MG63 (cell line): ENCODE data around the gene AOPEP. TPM values are rescaled to one million over a fixed set of nuclear protein-coding genes. Genes with fewer than 3 reads are reported as not detected.
A peak's percentile ranks its signal among the peaks of the same experiment; 100 is the strongest.
"Not testable (repeated sequence)": the region's sequence is repeated elsewhere in the genome, so short reads cannot be mapped to it uniquely, and the experiment has no call there.

ENCODE experiments used
- DNase-seq: peaks from one replicate; pipeline ENCODE4 v3.0.0-alpha.2; 2020
- H3K27me3 ChIP-seq: fragments of 250-450 bp; sonication (Bioruptor Pico); 2 replicates; pipeline ENCODE4 v1.5.1; 2020; ENCODE audit warnings: mild to moderate bottlenecking, moderate library complexity
- H3K36me3 ChIP-seq: fragments of 250-450 bp; sonication (Bioruptor Pico); 2 replicates; pipeline ENCODE4 v1.5.1; 2020; ENCODE audit warnings: mild to moderate bottlenecking, moderate library complexity
- H3K4me3 ChIP-seq: fragments of 250-450 bp; sonication (Bioruptor Pico); 2 replicates; pipeline ENCODE4 v1.5.1; 2020; ENCODE audit warnings: mild to moderate bottlenecking, moderate library complexity
- H3K9me3 ChIP-seq: fragments of 250-450 bp; sonication (Bioruptor Pico); 2 replicates; pipeline ENCODE4 v1.5.1; 2020; ENCODE audit warnings: mild to moderate bottlenecking, moderate library complexity
- total RNA-seq: library from RNA; depleted of rRNA; stranded (reverse); fragments of >200 nt; shearing (Covaris generic); gene quantifications from 2 replicates; pipeline ENCODE4 v1.2.3, GENCODE V29; 2014; ENCODE audit warnings: low replicate concordance

Gene AOPEP
- total RNA-seq, 1 experiment from 2014 or later, result 91.4 TPM

DNA sequence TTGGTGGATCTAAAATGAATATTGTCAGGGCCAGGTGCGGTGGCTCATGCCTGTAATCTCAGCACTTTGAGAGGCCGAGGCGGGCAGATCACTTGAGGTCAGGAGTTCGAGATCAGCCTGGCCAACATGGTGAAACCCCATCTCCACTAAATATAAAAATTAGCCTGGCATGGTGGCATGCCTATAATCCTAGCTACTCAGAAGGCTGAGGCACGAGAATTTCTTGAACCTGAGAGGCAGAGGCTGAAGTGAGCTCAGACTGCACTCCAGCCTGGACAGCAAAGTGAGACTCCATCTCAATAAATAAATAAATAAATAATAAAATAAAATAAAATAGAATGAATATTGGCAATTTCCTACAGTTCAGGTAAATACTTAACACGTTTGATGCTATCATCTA lies 213.8 kb downstream of the AOPEP start:
- not testable (repeated sequence) for H3K4me3 ChIP-seq, H3K27me3 ChIP-seq, DNase-seq, H3K36me3 ChIP-seq, H3K9me3 ChIP-seq

DNA sequence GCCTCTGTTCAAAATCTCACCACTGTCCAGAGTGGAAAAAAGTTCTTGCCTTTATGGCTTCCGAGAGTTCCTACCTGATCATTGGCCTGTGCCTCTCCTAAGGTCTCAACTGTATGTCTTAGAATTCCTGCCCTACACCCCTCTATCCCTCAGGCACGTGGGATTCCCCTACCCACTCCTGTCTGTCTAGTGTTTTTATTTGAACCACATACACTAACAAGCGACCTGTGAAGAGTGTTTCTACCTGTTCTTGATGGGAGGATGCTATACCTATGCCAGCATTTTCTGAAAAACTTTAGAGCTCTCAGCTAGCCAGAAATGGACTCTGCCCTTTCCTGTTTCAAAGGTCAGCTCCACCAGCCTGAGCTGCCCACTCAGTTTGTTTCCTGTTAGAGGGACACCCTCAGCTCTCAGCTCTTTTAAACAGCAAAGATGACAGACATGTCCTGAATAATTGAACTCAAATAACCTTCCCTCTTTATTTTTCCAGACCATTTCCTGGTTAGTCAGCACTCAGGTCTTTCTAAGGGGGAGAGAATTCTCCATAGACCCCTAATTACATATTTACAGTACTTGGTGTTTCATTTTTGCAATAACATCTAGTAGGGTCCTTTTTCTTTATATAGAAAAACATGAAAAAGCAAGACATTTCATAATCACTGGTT lies 214.8 kb downstream of the AOPEP start:
- Histone ChIP-seq H3K27me3 (no peaks in the 10 kb centered on the region), H3K9me3 (no peaks in the 10 kb centered on the region), H3K4me3 (no peak overlapping the region), H3K36me3 (peaks cover 7% of the 10 kb centered on the region; the same call in 1 of the 2 replicates)
- DNase-seq, result no peak

DNA sequence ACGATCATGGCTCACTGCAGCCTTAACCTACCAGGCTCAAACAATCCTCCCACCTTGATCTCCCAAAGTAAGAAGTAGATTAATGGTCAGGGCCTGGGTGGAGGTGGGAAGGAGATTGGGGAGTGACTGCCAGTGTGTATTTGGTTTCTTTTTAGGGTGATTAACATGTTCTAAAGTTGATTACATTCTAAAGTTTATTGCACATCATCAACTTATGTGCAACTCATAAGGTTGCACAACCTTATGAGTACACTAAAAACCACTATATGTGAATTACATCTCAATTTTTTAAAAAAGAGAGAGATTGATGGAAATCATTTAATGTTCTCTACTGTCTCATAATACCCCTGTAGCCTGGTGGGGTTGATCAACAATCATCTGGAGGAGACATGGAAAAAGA lies 218.1 kb downstream of the AOPEP start:
- DNase-seq, result no peak
- H3K9me3 ChIP-seq, result no peaks in the 10 kb centered on the region

GRCh38 chr9:94945197-94946144 lies 219.0 kb downstream of the AOPEP start:
- Histone ChIP-seq H3K4me3 (no peak overlapping the region), H3K27me3 (no peaks in the 10 kb centered on the region), H3K36me3 (no peaks in the 10 kb centered on the region; the same call in 1 of the 2 replicates), H3K9me3 (no peaks in the 10 kb centered on the region)
- DNase-seq, result peak; percentile 86

More for the DNA sequence above, 218.1 kb downstream of the AOPEP start:
- no peaks in the 10 kb centered on the region; the same call in 1 of the 2 replicates for H3K36me3 ChIP-seq
- no peak overlapping the region for H3K4me3 ChIP-seq
- no peaks in the 10 kb centered on the region for H3K27me3 ChIP-seq

DNA sequence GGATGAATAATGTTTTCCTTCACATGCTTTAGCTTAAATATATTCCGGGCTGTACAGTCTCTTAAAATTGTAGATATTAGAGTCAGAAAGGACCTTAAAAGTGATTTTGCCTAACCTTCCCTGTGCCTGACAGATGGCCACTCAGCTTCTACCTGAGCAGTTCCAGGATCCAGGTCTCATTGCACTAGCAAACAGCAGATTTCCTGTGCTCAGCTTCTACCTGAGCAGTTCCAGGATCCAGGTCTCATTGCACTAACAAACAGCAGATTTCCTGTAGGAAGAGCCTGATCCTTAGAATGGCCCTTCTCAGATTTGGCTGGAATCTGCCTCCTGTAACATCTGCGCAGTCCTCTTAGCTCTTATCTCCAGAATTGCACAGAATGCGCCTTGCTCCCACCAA lies 219.8 kb downstream of the AOPEP start:
- DNase-seq, result no peak
- Histone ChIP-seq H3K36me3 (no peaks in the 10 kb centered on the region; the same call in 1 of the 2 replicates), H3K27me3 (no peaks in the 10 kb centered on the region), H3K9me3 (no peaks in the 10 kb centered on the region), H3K4me3 (no peak overlapping the region)

GRCh38 chr9:94948567-94949235 lies 222.2 kb downstream of the AOPEP start:
- Histone ChIP-seq H3K27me3 (no peaks in the 10 kb centered on the region), H3K4me3 (no peak overlapping the region), H3K36me3 (no peaks in the 10 kb centered on the region; the same call in none of the 2 replicates), H3K9me3 (no peaks in the 10 kb centered on the region)
- peak; percentile 30 for DNase-seq

- Histone ChIP-seq H3K9me3 (no peaks in the 10 kb centered on the region), H3K36me3 (no peaks in the 10 kb centered on the region; the same call in none of the 2 replicates), H3K4me3 (no peak overlapping the region), H3K27me3 (no peaks in the 10 kb centered on the region)
- DNase-seq, result no peak
Observed at GRCh38 chr9:94949370-94949769, 222.9 kb downstream of the AOPEP start.

DNA sequence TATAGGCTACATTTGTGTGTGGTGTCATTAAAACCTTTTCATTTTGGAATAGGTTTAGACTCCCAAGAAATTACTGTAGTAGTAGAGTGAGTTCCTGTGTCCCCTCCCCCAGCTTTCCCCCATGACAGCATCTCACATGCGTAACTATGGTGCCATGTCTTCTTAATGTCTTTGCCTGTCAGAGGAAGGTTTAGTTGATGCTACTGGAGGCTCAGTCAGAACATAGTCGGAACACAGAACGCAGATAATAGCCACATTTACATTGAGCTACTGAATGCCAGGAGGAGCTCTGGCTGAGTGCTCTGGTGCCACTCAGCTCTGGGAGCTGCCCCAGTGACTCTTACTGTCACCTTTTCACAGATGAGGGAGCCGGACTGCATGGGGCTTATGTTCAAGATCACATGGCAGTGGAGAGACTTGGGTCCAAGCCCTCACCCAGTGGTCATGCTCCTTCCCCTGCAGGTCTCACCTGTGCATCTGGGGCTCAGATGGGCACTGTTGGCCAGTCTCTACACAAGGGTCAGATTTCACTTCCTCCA lies 223.6 kb downstream of the AOPEP start:
- Histone ChIP-seq H3K4me3 (no peak overlapping the region), H3K36me3 (peaks cover 3% of the 10 kb centered on the region), H3K9me3 (no peaks in the 10 kb centered on the region), H3K27me3 (no peaks in the 10 kb centered on the region)
- DNase-seq, result no peak

GRCh38 chr9:94950579-94951323 lies 224.3 kb downstream of the AOPEP start:
- Histone ChIP-seq H3K27me3 (no peaks in the 10 kb centered on the region), H3K4me3 (no peak overlapping the region), H3K9me3 (no peaks in the 10 kb centered on the region), H3K36me3 (peaks cover 4% of the 10 kb centered on the region)
- no peak for DNase-seq

GRCh38 chr9:94951324-94952135 lies 225.0 kb downstream of the AOPEP start:
- H3K27me3 ChIP-seq, result no peaks in the 10 kb centered on the region
- H3K4me3 ChIP-seq, result no peak overlapping the region
- no peak for DNase-seq
- no peaks in the 10 kb centered on the region for H3K9me3 ChIP-seq
- H3K36me3 ChIP-seq, result peaks cover 4% of the 10 kb centered on the region

GRCh38 chr9:94952565-94953373 lies 226.3 kb downstream of the AOPEP start:
- H3K9me3 ChIP-seq, result no peaks in the 10 kb centered on the region
- H3K36me3 ChIP-seq, result peaks cover 4% of the 10 kb centered on the region
- H3K27me3 ChIP-seq, result no peaks in the 10 kb centered on the region
- H3K4me3 ChIP-seq, result no peak overlapping the region
- DNase-seq, result no peak

- DNase-seq, result no peak
- no peaks in the 10 kb centered on the region for H3K27me3 ChIP-seq
- no peaks in the 10 kb centered on the region for H3K9me3 ChIP-seq
- no peak overlapping the region for H3K4me3 ChIP-seq
- peaks cover 4% of the 10 kb centered on the region; the same call in 1 of the 2 replicates for H3K36me3 ChIP-seq
Observed at GRCh38 chr9:94956731-94957130, 230.2 kb downstream of the AOPEP start.

DNA sequence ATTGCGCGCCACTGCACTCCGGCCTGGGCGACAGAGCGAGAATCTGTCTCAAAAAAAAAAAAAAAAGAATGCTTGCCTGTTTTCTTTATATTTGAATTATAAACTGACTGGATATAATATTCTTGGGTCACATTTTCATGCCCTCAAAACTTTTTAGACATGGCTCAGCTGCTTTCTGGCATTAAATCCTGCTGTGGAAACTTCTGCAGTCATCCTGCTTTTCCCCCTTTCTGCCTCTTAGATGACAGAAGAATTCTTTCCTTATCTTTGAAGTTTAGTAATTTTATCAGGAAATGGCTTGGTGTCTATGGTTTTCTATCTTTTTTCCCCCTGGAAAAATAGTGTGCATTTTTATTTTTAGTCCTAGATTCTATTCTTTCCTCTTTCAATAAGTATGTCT lies 234.5 kb downstream of the AOPEP start:
- H3K4me3 ChIP-seq, result no peak overlapping the region
- H3K27me3 ChIP-seq, result no peaks in the 10 kb centered on the region
- no peaks in the 10 kb centered on the region; the same call in 1 of the 2 replicates for H3K36me3 ChIP-seq
- H3K9me3 ChIP-seq, result no peaks in the 10 kb centered on the region
- no peak for DNase-seq

GRCh38 chr9:94961870-94962269 lies 235.4 kb downstream of the AOPEP start:
- DNase-seq, result no peak
- Histone ChIP-seq H3K36me3 (no peaks in the 10 kb centered on the region), H3K27me3 (no peaks in the 10 kb centered on the region), H3K4me3 (no peak overlapping the region), H3K9me3 (no peaks in the 10 kb centered on the region)

- not testable (repeated sequence) for H3K36me3 ChIP-seq, DNase-seq, H3K4me3 ChIP-seq, H3K9me3 ChIP-seq, H3K27me3 ChIP-seq
Observed at GRCh38 chr9:94965631-94966030, 239.1 kb downstream of the AOPEP start.
